ENCODE measurements around the gene KLKB1.

KLKB1 gene

DNA sequence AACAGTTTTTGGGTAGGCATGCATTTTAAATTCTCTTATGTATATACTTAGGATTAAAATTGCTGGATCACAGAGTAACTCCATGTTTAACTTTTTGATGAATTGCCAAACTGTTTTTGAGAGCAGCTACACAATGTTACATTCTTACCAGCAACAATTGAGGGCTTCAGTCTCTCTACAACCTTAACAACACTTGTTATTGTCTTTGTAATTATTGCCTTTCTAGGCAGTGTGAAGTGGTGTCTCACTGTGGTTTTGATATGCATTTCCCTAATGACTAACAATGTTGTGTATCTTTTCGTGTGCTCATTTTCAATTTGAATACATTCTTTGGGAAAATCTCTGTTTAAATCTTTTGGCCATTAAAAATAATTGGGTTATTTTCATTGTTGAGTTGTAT lies 21.3 kb downstream of the KLKB1 start:
- TF ChIP-seq, protein P1, sequence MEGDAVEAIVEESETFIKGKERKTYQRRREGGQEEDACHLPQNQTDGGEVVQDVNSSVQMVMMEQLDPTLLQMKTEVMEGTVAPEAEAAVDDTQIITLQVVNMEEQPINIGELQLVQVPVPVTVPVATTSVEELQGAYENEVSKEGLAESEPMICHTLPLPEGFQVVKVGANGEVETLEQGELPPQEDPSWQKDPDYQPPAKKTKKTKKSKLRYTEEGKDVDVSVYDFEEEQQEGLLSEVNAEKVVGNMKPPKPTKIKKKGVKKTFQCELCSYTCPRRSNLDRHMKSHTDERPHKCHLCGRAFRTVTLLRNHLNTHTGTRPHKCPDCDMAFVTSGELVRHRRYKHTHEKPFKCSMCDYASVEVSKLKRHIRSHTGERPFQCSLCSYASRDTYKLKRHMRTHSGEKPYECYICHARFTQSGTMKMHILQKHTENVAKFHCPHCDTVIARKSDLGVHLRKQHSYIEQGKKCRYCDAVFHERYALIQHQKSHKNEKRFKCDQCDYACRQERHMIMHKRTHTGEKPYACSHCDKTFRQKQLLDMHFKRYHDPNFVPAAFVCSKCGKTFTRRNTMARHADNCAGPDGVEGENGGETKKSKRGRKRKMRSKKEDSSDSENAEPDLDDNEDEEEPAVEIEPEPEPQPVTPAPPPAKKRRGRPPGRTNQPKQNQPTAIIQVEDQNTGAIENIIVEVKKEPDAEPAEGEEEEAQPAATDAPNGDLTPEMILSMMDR (conservative IDR thresholded peaks at IDR 0.05; ENCODE audit: control insufficient read depth, insufficient read depth, low read depth, low read length): no peak
- H3K4me3 ChIP-seq (ENCODE audit: control insufficient read depth, low read depth, low read length): no peak overlapping the region
- no peak for DNase-seq (ENCODE audit: low read depth)

DNA sequence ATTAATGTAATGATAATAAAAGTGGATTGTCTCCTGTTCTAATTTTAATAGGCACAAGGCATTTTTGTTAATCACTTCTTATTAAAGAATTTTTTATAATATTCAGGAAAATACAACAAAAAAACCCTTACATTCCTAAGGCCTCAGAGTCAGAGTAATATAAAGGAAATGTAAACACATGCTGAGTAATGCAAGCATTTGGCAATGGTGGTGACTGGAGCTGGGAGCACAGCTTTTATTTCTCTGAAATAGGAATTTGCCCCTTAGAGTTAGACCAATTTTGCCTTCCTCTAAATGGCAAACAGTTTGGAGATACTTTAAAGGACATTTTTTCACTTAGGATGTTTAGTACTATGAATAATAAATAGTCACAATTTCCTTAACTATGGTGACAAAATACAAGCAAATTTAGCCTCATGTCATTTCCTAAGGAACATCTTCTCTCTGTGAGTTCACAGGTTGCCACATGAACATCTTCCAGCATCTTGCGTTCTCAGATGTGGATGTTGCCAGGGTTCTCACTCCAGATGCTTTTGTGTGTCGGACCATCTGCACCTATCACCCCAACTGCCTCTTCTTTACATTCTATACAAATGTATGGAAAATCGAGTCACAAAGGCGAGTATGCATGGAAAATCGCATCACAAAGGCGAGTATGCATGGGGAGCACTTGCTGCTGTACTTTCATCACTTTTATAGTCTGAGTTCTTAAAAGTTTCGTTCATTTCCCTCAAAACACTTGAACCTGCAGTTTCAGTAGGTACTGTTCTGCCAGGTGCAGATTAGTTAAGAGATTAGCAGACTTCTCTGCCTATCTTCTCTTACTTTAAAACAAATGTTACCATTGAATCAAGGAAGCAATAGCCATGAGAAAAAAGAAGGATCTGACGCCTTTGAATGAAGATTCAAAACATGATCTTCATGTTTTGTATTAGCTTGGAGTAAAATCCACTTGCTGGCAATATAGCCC lies 22.8 kb downstream of the KLKB1 start:
- TF ChIP-seq, protein P1 (conservative IDR thresholded peaks at IDR 0.05; ENCODE audit: control insufficient read depth, insufficient read depth, low read depth, low read length): no peak
- DNase-seq (ENCODE audit: low read depth): peak; percentile 29

DNA sequence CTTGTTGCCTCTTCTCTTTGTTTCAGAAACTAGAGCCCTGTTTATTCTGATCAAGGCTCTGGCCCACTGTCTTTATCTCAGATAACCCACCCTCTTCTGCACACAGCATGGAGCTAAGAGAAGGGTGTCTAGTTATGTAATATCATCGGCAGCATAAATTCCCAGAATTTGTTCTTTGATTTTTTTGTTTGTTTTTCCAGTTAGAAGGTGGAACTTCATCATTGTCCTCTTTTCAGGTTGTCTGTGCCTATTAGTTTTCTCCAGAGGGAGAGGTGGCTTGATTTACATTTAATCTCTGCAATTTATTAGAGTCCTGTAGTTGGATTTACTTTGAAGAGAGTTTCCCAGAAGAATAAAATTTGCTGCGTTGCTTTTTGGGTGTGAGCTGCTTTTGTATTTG lies 23.5 kb downstream of the KLKB1 start:
- TF ChIP-seq, protein P1 (conservative IDR thresholded peaks at IDR 0.05; ENCODE audit: control insufficient read depth, insufficient read depth, low read depth, low read length): no peak
- no peak for DNase-seq (ENCODE audit: low read depth)
- H3K4me3 ChIP-seq (ENCODE audit: control insufficient read depth, low read depth, low read length): no peak overlapping the region

More for the DNA sequence above, 22.8 kb downstream of the KLKB1 start:
- H3K4me3 ChIP-seq (ENCODE audit: control insufficient read depth, low read depth, low read length): no peak overlapping the region

DNA sequence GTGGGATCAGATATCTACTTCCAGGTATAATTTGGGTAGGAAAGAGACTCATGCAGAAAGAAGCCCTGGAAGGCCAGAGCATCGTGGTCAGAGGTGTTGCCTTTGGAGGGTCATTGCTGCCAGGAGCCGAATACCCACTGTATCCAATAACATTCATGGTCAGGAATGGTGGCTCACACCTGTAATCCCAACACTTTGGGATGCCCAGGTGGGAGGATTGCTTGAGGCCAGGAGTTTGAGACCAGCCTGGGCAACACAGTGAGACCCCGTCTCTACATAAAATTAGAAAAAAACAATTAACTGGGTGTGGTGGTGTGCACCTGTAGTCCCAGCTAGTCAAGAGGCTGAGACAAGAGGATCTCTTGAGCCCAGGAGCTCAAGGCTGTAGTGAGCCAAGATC lies 27.8 kb downstream of the KLKB1 start:
- no peak overlapping the region for H3K4me3 ChIP-seq (ENCODE audit: control insufficient read depth, low read depth, low read length)
- TF ChIP-seq, protein P1 (conservative IDR thresholded peaks at IDR 0.05; ENCODE audit: control insufficient read depth, insufficient read depth, low read depth, low read length): no peak
- no peak for DNase-seq (ENCODE audit: low read depth)

DNA sequence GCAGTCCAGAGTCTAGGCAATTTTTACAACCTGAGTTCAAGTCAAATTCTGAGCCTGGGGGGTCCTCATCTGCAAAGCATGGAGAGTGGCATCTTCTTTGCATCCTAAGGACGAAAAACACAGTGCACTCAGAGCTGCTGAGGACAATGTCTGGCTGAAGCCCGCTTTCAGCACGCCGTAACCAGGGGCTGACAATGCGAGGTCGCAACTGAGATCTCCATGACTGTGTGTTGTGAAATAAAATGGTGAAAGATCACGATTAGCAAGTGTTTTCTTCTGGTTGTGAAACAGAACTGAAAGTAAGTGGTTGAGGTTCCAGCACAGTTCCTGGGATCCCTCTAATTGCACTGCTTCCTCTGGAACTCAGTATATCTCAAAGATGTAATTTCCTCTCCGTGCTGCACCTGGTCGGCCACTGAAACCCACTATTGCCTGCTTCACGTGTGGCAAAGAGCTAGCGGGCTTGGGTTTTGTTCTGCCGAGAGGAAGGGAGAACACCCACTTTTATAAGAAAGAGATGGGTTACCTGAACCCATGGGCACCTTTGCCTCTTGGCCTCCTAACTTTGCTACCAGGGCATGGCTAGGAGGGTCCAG lies 31.0 kb downstream of the KLKB1 start:
- no peak for DNase-seq (ENCODE audit: low read depth)
- H3K4me3 ChIP-seq (ENCODE audit: control insufficient read depth, low read depth, low read length): no peak overlapping the region
- TF ChIP-seq, protein P1 (conservative IDR thresholded peaks at IDR 0.05; ENCODE audit: control insufficient read depth, insufficient read depth, low read depth, low read length): no peak

DNA sequence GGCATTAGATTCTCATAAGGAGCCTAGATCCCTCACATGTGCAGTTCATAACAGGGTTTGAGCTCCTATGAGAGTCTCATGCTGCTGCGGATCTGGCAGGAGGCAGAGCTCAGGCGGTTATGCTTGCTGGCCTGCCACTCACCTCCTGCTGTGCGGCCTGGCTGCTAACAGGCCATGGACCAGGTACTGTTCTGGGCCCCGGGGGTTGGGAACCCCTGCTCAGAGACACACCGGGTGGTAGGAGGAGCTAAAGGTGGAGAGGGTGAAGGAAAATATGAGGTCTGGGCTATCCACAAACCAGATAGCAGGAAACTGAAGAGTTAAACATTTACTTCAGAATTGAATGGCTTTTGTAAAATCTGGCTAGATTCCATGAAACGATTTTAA lies 32.8 kb downstream of the KLKB1 start:
- no peak overlapping the region for H3K4me3 ChIP-seq (ENCODE audit: control insufficient read depth, low read depth, low read length)
- TF ChIP-seq, protein P1 (conservative IDR thresholded peaks at IDR 0.05; ENCODE audit: control insufficient read depth, insufficient read depth, low read depth, low read length): no peak
- DNase-seq (ENCODE audit: low read depth): no peak

All from fibroblast of mammary gland (primary cell).